NOMO-1 treated with dmso at 0.1 percent for 144 hours (cell line): Measurements from ENCODE around the gene CRAMP1.

Experiments
- DNase-seq: peaks from one replicate; lab custom pipeline; 2025; ENCODE audit not compliant: unreplicated experiment; lab: John Stamatoyannopoulos, UW

The CRAMP1 gene

DNA sequence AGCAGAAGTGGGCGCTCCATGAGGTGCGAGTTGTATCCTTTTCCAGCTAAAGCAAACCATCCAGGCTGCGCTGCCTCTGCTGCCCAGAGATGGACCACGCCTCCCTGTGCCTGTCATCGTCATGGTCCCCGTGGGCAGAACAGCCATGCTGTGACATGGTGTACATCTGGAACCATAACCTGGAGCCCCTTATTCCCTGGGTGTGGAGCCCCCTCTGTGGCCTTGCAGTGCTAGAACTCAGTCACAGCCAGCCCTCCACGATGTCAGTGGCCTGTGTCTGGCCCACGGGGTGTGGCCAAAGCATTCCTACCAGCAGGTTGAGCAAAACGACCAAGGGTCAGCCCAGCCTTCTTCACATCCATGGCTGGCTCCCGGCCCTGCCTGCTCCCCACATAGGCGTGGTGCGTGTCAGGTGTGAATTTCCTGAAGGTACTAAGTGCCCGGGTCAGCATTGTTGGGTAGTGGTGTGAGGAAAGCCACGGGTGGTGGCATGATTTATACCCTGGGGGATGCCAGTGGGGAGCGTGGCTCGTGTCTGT lies 43.2 kb downstream of the CRAMP1 start:
- DNase-seq, result no peak

- DNase-seq, result no peak
Measured at GRCh38 chr16:1655909-1656807, 44.0 kb downstream of the CRAMP1 start.

DNA sequence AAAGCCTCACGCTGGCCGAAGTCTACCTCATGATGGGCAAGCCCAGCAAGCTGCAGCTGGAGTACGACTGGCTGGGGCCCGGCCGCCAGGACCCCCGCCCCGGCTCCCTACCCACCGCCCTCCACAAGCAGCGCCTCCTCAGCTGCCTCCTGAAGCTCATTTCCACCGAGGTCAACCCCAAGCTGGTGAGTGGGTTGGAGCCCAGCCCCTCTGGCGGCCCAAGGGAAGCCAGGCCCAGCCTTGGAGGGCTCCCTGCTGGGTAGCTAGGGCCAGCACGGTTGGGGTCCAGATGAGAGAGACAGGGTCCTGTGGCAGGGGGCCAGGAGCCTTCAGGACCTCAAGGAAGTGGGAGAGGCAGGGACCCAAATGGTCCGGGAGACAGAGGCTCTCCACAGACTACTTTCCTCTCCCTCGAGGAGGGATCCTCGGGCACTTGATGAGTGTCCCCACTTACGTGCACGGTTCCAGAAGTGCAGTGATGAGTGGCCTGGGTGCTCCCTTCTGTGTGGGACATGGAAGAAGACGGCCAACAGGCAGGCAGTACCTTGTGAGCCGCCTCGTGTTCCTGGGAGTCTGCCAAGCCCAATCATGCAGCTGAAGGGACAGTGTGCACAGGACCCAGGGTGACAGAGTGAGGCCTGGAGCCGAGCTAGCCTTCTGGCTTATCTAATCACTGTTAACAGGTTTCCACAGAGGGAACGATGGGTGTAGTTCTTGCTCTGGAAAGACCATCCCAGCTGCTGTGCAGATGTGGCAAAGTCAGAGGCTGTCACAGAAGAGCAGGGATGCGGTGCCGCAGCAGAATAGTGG lies 44.9 kb downstream of the CRAMP1 start:
- no peak for DNase-seq

- DNase-seq, result no peak
Measured at GRCh38 chr16:1657841-1658240, 45.7 kb downstream of the CRAMP1 start.

- no peak for DNase-seq
Measured at GRCh38 chr16:1659031-1659430, 46.9 kb downstream of the CRAMP1 start.

GRCh38 chr16:1661826-1662225 lies 49.7 kb downstream of the CRAMP1 start:
- DNase-seq, result no peak

- no peak for DNase-seq
Measured at GRCh38 chr16:1662543-1662942, 50.4 kb downstream of the CRAMP1 start.

GRCh38 chr16:1665829-1666228 lies 53.7 kb downstream of the CRAMP1 start:
- DNase-seq, result no peak

DNA sequence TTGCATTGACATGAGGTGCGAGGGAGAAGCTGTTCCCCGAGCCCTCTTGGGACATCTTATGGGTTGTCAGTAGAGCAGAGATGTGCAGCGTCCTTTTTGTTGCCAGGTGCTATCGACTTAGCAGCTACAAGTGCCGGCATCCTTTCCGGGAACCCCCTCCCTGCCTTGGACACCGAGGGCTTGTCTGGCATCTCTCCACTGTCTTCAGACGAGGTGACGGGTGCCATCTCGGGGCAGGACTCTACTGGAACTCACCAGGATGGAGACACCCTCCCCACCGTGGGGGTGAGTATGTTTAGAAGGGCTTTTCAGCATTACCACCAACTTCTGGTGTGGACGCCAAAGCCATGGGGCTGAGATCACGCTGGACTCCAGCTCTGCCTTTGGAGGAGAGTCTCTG lies 54.2 kb downstream of the CRAMP1 start:
- DNase-seq, result no peak

GRCh38 chr16:1667271-1667670 lies 55.1 kb downstream of the CRAMP1 start:
- no peak for DNase-seq

- no peak for DNase-seq
Measured at GRCh38 chr16:1667916-1668315, 55.8 kb downstream of the CRAMP1 start.

DNA sequence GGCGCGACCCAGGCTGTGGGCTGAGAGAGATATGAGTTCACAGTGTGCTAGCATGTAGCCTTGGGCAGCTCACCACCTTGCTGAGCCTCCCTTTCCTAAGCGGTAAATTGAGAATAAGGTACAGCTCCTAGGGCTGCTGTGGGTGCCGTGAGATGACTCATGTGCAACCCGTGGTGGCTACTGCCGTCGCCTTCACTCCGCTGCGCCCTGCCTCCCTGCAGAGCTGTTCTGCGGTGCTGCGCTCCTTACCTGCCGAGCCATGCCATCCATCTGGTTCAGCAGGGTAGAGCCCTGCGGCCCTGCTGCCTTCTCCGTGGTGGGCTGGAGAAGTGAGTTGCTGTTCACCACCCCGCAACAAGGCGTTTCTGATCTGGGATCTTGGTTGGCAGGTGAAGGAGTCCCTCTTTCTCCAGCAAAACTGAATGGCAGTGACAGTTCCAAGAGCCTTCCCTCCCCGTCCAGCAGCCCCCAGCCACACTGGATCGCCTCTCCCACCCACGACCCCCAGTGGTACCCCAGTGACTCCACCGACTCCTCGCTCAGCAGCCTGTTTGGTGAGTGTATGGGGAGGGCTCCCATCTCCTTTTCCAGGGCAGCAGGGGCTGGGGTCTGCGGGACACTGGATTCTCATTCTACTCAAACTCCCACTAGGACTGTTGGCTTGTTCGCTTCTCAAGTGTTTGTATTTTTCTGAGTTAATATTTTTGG lies 56.6 kb downstream of the CRAMP1 start:
- no peak for DNase-seq

GRCh38 chr16:1669698-1670097 lies 57.5 kb downstream of the CRAMP1 start:
- DNase-seq, result no peak

DNA sequence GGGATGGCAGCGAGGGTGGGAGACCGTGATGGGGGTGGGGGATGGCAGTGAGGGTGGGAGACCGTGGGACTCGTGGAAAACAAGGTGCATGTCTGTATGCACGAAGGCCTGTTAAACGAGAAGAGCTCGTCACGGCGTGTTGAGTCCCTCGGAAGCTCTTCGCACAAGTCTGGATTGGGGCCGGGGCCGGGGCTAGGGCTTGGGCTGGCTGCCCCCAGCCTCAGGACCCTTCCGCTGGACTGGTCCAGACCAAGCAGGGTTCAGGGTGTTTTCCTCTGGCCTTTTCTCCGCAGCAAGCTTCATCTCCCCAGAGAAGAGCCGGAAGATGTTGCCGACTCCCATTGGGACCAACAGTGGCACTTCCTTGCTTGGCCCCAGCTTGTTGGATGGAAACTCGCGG lies 58.2 kb downstream of the CRAMP1 start:
- DNase-seq, result no peak

- no peak for DNase-seq
Measured at GRCh38 chr16:1670866-1671265, 58.7 kb downstream of the CRAMP1 start.

DNA sequence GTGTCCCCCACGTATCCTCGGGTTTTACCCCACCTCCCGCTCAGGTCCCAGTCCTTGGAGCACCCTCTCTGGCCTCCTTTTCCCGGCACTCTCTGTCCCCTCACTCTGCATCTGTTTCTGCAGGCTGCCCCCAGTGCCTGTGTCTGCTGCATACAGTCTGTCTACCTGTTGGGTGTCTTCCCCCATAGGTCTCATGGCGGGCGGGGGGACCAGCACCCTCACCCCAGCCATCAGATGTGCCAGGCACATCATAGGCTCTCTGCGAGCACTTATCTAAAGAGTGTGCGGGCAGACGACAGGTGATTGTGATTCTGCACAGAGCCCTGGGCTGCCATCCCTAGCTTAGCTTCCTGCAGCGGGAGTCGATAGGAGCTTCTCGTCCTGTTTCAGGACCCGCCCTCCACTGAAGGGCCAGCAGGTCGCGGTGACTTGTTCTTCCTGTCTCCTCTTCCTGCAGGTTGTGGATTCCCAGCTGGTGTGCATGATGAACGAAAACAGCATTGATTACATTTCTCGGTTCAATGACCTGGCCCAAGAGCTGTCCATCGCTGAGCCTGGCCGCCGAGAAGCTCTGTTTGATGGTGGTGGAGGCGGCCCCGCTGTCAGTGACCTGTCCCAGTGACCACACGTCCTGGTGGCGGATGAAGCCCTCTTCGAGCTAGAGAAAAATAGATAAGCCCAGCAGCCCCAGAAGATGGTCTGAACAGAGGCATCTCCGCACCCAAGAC lies 61.4 kb downstream of the CRAMP1 start:
- no peak for DNase-seq

- DNase-seq, result no peak
Measured at GRCh38 chr16:1674306-1674705, 62.1 kb downstream of the CRAMP1 start.

DNA sequence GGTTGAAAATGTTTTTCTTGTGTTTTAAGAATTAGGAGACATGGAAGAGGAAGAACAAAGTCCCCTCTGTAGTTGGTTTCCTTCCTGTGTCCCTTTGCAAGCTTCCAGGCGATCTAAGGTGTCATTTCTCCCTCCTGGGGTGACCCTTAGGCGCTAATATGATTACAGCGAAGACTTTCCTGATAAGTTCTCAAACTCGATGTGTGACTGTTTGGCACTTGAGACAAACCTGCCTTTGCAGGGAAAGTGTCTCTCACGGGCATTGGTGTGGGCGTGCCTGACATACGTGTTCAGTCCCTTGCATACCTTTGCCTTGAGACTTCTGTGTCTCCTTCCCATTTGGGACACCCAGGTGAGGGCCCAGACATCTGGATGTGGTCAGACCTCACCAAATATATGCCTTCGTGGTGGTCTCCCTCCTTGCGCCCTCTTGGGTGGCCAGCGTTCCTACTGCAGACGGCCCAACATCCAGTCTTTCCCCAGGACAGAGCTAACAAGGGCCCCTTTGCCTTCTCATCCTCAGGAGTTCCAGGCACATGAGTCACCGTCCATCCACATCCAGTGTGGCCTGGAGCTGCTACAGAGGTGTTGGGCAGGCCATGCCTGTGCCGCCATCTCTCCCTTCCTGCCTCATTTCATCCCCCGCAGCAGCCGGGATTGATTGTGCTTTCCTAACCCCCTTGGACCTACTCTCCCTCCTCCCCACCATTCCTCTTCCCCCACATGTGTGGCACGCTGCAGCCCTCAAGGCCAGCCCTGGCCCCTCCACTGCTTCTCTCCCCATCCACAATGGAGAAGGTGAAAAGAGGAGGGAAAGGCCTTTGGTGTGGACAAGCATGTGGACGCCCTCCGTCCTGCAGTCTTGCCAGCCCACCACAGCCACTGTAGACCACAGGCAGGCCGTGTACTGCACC lies 62.8 kb downstream of the CRAMP1 start:
- DNase-seq, result no peak

GRCh38 chr16:1676661-1677060 lies 64.5 kb downstream of the CRAMP1 start:
- DNase-seq, result no peak

GRCh38 chr16:1677339-1677738 lies 65.2 kb downstream of the CRAMP1 start:
- no peak for DNase-seq
